GM19099 (cell line): Measurements from ENCODE around the gene HES4.

Experiments
- POLR2A ChIP-seq: IDR thresholded peaks from 3 replicates; pipeline ENCODE4 v1.6.1; 2011; ENCODE audit warnings: low read depth; ENCODE audit not compliant: insufficient read length; ENCODE audit errors: extremely low read depth

The HES4 gene, protein sequence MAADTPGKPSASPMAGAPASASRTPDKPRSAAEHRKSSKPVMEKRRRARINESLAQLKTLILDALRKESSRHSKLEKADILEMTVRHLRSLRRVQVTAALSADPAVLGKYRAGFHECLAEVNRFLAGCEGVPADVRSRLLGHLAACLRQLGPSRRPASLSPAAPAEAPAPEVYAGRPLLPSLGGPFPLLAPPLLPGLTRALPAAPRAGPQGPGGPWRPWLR

DNA sequence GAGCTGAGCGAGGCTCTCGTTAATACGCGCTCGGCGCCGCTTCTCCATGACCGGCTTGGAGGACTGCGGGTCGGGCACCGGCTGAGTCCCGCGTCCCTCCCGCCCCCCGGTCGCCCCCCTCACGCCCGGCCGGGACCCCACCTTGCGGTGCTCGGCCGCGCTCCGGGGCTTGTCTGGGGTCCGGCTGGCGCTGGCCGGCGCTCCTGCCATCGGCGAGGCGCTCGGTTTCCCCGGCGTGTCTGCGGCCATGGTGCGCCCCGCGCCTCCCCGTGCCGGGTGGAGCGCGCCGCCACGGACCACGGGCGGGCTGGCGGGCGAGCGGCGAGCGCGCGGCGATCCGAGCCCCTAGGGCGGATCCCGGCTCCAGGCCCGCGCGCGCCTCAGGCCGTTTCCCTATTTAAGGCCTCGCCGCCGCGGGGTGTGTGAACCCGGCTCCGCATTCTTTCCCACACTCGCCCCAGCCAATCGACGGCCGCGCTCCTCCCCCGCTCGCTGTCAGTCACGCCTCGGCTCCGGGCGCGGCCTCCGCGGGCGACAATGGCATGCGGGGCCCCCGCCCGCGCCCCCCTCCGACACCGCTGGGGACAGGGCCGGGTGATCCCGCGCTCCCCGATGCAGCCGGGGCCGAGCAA is at the start of gene HES4:
HES4 (minus strand) TSS at position 373 of the 632 bp plus-strand sequence; CDS start at position 249, 124 bp downstream.
- peak; percentile 57 for TF ChIP-seq POLR2A

GRCh38 chr1:1048765-1049164 is 48.9 kb upstream of the HES4 start:
- TF ChIP-seq POLR2A, result no peak

DNA sequence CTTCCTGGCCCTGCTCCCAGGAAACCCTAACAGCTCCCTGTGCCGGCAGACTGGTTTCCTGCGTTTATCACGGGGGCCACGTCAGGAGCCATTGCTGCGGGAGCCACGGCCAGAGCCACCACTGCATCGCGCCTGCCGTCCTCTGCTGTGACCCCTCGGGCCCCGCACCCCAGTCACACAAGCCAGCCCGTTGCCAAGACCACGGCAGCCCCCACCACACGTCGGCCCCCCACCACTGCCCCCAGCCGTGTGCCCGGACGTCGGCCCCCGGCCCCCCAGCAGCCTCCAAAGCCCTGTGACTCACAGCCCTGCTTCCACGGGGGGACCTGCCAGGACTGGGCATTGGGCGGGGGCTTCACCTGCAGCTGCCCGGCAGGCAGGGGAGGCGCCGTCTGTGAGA is 48.1 kb upstream of the HES4 start:
- TF ChIP-seq POLR2A, result no peak

GRCh38 chr1:1047407-1047806 is 47.5 kb upstream of the HES4 start:
- no peak for TF ChIP-seq POLR2A

- TF ChIP-seq POLR2A, result no peak
Measured at GRCh38 chr1:1046767-1047166, 46.9 kb upstream of the HES4 start.

DNA sequence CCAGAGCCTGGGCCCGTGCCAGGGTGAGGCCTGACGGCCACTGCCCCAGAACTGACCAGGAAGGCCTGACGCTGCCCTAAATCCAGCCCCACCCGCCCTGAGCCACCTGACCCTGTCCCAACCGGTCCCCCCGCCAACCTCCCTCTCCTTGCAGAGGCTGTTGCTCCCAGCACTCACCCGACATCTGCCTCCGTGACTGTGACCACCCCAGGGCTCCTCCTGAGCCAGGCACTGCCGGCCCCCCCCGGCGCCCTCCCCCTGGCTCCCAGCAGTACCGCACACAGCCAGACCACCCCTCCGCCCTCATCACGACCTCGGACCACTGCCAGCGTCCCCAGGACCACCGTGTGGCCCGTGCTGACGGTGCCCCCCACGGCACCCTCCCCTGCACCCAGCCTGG is 46.3 kb upstream of the HES4 start:
- no peak for TF ChIP-seq POLR2A

DNA sequence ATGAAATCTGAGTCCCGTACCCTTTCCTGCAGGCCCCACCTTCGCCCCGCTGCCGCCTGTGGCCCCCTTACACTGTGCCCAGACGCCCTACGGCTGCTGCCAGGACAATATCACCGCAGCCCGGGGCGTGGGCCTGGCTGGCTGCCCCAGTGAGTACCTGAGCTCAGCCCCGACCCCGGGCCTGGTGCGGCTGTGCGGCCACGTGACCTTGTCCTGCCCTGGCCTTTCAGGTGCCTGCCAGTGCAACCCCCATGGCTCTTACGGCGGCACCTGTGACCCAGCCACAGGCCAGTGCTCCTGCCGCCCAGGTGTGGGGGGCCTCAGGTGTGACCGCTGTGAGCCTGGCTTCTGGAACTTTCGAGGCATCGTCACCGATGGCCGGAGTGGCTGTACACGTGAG is 45.2 kb upstream of the HES4 start:
- TF ChIP-seq POLR2A, result no peak

- no peak for TF ChIP-seq POLR2A
Measured at GRCh38 chr1:1044455-1045078, 44.7 kb upstream of the HES4 start.

DNA sequence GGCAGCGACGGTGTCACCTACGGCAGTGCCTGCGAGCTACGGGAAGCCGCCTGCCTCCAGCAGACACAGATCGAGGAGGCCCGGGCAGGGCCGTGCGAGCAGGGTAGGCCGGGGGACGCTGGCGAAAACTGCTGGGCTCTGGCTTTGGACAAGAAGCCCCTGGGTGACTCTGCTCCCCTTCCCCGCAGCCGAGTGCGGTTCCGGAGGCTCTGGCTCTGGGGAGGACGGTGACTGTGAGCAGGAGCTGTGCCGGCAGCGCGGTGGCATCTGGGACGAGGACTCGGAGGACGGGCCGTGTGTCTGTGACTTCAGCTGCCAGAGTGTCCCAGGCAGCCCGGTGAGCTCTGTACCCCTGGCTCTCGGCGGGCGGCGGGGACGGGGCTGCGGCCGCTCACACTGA is 44.0 kb upstream of the HES4 start:
- TF ChIP-seq POLR2A, result no peak

- TF ChIP-seq POLR2A, result no peak
Measured at GRCh38 chr1:1043411-1043810, 43.5 kb upstream of the HES4 start.

DNA sequence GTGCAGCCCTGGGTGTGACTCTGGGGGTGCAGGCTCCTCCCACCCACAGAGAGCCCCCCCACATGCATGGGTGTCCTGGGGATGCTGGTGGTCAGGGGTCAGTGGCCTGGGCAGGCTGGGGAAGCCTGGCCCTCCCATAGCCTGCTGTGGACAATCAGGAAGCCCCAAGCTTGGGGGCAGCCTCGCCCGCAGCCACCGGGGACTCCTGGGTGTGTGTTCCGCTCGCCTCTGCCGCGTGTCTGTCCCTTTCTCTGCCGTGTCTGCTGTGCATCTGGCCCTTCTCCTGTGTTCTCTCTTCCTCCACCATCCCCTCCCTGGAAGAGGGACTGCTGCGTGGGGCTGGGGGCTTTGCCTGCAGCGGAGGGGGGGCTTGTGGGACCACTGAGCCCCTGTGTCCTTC is 42.9 kb upstream of the HES4 start:
- TF ChIP-seq POLR2A, result no peak

DNA sequence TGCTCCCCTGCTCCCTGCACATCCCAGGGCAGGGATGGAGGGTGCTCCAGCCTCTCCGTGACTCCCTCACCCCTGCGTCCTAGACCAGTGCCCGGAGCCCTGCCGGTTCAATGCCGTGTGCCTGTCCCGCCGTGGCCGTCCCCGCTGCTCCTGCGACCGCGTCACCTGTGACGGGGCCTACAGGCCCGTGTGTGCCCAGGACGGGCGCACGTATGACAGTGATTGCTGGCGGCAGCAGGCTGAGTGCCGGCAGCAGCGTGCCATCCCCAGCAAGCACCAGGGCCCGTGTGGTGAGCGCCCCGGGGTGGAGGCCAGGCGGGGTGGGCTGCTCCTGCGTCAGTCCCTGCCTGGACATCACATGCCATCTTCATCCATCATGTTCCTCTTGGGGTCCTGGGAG is 42.0 kb upstream of the HES4 start:
- TF ChIP-seq POLR2A, result no peak

DNA sequence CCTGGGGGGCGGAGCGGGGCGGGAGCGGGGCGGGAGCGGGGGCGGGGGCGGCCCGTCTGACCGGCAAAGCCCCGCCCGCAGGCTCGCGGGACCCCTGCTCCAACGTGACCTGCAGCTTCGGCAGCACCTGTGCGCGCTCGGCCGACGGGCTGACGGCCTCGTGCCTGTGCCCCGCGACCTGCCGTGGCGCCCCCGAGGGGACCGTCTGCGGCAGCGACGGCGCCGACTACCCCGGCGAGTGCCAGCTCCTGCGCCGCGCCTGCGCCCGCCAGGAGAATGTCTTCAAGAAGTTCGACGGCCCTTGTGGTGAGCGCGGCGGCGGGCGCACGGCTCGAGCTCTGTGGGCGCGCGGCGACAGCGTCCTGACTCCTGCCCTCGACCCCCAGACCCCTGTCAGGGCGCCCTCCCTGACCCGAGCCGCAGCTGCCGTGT is 41.2 kb upstream of the HES4 start:
- TF ChIP-seq POLR2A, result no peak

GRCh38 chr1:1040004-1040991 is 40.4 kb upstream of the HES4 start:
- TF ChIP-seq POLR2A, result no peak
